HG03196 (cell line): ENCODE results near the gene ASZ1.
"Not testable (repeated sequence)": the region's sequence is repeated elsewhere in the genome, so short reads cannot be mapped to it uniquely, and the experiment has no call there.

Experiments used
- ATAC-seq: cut with Tn5 transposase; IDR thresholded peaks from one replicate; pipeline ENCODE4 v1.9.1; 2021; ENCODE audit not compliant: unreplicated experiment

Gene ASZ1, protein sequence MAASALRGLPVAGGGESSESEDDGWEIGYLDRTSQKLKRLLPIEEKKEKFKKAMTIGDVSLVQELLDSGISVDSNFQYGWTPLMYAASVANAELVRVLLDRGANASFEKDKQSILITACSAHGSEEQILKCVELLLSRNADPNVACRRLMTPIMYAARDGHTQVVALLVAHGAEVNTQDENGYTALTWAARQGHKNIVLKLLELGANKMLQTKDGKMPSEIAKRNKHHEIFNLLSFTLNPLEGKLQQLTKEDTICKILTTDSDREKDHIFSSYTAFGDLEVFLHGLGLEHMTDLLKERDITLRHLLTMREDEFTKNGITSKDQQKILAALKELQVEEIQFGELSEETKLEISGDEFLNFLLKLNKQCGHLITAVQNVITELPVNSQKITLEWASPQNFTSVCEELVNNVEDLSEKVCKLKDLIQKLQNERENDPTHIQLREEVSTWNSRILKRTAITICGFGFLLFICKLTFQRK

DNA sequence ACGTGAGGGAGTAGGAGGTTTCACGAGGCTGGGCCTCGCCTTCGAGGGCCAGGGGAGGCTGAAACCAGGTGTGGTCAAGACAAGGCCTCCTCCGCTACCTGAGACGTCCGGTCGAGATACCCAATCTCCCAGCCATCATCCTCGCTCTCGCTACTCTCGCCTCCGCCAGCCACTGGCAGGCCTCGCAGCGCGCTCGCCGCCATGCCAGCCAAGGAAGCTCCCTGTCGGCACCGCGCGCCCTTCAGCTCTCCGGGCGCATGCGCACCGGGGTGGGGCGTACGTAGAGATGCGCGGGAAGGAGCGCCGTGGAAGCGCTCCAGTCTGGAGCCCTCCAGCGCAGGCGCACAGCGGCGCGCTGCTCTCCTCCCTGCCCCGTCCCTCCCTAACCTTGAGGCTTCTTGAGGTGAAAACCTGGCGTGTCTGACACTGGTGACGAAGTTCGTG lies at the start of gene ASZ1:
TSS of gene ASZ1 (minus strand) at position 236 of the 444 bp plus-strand sequence. CDS start at position 203, 33 bp downstream.
- no peak for ATAC-seq

DNA sequence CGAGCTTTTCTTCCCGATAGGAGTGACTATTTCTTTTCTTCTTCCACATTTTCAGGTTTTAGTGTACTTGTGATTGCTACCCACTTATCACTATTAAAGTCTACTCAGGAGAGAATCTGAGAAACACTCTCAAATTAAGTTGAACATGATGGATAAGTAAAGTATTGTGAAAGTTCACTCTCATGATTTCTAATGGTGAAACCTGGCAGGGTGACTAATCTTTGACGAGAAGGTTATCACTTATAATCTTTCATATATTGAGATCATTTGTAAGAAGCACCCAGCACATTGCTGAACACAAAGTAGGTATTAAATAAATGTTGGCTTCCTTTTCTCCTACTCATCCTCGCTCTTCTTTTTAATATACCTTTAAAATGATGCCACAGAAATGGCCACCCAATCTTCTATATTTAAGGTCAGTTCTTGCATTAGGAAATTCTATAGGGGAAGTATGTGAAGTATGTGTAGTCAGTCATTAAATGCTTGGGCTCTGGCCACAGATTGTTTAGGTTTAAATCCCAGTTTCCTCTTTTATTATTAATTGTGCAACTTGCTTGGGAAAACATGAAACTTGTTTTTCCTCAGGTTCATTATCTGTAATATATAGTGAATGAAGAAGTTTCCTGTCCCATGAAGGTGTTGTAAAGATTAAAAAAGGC lies 49.4 kb upstream of the ASZ1 start:
- no peak for ATAC-seq

DNA sequence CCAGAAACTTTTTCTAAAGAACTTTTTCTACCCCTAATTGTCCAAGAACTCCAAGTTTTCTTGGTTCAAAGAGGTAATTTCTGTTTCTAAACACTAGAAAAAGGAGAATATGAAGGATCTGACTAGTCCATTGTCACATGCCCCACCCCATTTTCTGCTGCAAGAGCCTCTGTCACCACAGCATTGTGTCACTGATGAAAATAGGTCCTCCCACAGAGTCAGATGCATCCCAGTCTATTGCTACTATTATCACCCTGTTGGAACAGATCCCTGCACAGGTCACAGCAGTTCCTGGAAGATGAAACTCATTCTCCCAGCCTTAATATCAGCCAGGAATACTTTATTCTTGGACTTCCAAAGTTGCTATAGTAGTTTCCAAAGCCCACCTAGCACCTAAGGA lies 45.0 kb upstream of the ASZ1 start:
- no peak for ATAC-seq

DNA sequence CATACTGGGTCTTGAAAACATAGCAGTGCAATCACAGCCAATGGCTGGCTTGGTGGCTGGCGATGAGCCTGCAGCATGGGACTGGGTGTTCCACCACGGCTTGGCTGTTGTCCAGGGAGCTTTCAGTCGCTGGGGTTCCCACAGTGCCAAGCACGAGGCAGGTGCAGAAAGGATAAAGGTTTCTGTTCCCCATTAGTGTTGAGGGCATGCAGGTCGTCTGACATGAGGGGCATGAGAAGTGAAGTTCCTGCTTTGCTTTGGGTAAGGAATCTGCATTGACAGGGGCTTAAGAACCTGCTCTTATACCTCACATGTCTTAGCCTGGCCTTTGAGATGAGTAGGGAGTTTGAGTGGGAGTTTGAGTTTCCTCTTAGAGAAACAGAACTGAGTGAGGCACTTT lies 43.5 kb upstream of the ASZ1 start:
- no peak for ATAC-seq

DNA sequence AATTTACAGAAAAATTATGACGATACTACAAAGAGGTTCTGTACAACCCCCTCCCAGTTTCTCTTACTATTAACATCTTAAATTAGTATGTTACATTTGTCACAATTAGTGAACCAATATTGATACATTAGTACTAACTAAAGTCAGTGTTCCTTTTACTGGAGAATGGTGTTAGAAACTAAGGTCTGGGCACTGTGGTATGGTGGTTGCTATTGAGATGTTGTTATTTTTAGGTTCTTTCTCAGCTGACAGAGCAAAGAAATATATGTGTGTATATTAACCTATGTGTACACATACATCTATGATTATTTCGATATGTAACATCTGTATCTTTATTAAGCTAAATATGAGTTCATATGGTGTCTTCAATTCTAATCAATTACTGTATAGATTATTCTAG lies 40.9 kb upstream of the ASZ1 start:
- ATAC-seq: no peak

DNA sequence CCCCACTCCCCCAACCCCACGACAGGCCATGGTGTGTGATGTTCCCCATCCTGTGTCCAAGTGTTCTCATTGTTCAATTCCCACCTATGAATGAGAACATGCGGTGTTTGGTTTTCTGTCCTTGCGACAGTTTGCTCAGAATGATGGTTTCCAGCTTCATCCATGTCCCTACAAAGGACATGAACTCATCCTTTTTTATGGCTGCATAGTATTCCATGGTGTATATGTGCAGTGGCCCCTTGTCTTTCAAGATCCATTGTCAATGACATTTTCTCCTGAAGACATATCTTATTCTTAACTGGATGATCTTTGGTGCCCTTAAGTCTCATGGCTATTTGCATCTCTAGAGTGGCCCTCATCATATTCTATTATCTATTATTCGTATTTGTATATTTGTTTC lies 33.5 kb upstream of the ASZ1 start:
- ATAC-seq: not testable (repeated sequence)

DNA sequence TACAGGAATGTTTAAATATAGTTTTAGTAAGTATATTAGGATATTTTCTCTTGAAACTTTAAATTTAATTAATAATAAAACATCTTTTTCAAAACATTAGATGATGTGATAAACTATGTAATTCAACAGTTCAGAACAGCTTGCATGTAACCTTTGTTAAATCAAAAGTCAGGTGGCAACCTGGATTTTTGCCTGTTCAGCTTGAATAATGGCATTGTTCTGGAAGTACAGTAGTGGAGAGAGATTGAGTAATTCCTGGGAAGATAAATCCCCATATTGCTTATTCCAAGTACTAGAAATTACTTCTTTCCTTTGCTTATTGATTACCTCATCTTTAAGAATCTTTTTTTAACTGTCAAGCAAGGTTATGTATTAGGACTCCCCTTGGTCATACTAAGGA lies 32.4 kb upstream of the ASZ1 start:
- ATAC-seq: no peak

DNA sequence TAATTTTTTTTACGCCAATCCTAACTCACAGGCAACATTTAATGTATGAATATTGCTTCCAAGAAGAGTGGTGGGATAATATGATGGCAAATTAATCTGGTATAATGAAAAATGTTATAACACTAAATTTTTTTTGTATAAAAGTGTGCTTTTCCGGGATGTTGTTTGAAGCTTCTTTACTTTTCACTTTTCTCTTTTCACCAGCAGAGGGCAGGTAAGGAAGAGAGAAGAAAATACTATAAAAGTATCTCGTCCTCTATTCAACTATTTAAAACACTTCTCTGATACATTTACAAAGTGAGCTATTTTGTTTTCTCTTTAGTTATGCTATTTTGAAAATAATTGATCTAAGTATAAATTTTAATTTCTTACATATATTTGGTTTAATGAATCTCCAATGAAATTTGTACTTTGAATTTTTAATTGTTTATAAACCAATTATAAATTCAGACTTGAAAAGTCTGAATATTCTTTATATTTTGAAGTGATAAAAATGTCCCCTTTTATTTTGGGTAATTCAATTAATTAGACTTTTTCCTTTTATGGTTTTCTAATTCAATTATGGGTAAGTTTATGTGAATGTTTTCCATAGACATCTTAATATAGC lies 31.8 kb upstream of the ASZ1 start:
- ATAC-seq: peak; percentile 56

DNA sequence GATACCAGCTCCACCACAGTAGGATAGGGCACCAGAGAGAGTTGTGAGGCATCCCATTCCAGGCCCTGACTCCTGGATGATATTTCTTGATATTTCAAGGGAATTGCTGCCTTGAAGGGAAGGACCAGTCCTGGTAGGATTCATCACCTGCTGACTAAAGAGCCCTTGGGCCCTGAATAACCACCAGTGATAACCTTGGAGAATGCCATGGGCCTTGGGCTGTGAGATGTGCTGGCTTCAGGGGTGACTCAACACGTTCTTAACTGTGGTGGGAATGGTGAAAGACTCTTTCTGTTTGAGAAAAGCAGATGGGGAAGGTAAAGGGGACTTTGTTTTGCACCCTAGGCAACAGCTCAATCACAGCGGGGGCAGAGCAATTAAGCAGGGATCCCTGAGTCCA lies 21.4 kb upstream of the ASZ1 start:
- no peak for ATAC-seq

DNA sequence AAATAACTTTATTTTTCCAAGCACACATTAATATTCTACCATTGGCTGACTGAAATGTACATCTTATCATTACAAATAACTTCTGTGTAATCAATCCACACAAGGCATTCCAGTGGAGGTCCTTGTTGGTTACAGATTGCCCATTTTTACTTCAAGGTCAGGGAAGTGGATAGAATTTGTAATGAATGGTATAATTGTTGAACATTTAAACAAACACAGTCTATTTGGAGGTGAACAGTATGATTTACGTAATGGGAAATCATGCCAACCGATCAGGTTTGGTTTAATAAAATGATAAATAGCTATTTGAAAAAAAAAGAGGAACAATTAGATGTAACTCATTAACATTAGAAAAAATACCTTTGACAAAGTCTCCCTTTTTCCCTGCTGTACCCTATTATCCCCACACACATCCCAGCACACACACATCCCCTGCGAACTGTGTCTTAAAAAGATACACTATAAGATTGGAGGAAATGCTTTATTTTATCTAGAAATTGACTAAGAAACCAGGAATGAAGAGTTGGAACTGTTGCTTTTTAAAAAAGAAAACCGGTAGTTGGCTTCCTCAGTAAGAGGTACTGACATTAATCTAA lies 19.0 kb upstream of the ASZ1 start:
- ATAC-seq: no peak

DNA sequence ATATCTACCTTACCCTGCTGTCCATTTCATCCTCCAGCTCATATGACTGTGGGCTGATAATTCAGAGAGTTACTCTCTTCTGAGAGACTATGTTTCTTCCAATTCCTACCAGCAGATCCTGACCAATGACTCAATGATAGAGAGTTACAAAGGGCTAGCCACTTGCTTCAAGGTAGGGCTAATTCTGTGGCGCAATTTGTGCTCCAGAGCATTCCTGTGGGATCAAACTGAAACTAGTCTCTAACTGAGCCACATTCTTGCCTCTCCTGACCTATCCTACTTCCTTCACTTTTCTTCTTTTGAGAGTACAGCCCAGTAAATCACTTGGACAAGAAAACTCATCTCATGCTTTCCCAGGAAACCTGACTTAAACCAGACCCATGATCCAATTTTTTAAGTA lies 17.9 kb upstream of the ASZ1 start:
- no peak for ATAC-seq

DNA sequence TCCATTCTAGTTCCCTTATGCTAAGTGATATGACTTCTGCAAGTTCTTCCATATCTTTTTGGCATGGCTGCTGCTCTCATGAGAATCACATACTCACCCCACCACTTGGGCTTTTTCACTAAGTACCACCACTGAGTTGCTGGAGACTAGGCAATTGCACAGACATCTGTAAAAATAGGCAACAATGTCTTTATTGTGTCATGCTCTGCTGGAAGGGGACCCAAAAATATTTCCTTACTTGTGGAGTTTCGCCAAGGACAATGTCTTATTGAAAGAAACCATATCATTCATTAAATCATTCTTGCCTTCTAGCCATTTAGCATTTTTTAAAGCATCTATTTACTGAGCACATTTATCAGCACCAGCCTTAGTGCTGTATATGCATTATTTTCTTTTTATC lies 17.4 kb upstream of the ASZ1 start:
- no peak for ATAC-seq

DNA sequence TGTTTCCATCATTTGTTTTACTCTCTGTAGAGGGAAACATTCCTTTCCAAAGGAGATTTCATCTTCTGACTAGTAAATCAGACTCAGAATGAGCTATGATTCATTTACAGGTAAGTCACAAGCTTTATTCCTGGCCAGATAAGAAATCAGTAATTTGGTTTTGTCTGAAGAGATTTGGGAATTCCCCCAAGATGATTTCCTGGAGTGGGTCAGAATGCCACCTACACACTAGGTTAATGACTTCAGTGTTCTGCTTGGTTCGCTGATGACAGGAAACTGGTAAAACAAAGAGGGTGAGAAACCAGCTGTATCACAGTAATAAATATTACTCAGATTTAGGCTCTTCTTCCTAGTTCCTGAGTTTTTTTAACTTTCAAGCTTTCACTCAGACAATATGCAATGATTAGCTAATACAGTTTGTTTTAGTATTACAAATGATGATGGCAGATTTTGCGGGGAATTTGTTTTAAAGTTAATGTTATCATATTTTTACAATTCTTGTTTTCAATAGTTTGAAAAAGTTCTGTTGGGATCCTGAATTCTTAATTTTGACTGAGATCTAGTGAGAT lies 8.3 kb upstream of the ASZ1 start:
- peak; percentile 98 for ATAC-seq

DNA sequence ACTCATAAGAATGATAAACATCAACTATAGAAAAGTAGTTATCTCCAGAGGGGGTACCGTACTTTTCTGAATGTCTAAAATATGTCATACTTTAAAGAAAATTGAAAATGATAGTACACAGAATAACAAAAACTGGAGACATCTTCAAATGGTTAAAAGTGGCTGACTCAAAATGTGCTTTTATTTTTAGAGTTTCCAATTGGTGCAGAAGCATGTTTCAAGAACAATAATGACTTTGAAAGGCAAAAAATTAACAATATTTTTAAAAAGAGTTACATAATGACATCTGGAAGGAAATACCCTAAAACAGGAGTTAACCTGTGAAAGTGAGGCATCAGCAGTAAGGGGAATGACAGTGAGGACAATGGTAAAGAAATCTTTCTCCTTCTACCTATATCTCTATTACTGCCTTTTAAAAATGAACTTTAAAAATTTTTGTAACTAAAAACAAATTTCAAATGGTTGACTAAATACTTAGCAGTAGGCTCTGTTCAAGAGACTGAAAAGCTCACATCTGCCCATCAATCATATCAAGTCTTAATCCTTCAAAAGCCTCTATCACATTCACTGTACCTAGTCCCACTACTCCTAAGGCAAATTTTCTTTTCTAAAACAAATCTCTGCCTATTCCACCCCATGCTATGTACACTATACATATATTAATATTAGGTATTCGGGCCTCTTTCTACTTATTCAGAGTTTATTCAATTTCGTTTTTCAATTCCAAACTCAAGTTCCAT lies 3.0 kb downstream of the ASZ1 start:
- peak; percentile 64 for ATAC-seq

DNA sequence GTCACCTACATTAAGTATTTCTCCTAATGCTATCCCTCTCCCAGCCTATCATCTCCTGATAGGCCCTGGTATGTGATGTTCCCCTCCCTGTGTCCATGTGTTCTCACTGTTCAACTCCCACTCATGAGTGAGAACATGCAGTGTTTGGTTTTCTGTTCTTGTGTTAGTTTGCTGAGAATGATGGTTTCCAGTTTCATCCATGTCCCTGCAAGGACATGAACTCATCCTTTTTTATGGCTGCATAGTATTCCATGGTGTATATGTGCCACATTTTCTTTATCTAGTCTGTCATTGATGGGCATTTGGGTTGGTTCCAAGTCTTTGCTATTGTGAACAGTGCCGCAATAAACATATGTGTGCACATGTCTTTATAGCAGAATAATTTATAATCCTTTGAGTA lies 12.7 kb downstream of the ASZ1 start:
- not testable (repeated sequence) for ATAC-seq

DNA sequence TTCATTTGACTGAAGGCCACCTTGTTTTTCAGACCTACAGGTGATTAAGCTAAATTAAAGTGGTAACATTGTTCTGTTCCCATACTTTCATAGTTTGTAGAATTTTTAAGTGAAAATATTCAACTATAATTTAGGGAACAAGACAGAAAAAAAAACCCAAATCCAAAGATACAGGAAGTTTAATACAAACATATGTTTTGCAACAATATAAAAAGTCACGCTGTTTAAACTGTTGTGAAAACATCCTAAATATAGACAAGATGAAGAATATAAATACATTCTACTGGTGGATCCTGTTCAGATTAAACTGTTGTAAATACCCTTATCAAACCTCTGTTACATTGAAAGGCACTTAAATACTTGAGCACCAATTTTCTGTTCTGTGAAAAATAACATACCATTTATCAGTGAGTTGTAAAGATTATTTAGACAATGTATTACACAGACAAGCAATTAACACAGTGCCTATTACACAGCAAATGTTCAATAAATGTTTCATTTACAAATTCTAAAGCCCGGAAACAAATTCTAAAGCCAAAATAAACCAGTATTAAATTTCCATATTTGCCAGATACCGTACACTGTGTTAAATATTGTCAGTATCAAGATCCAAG lies 14.2 kb downstream of the ASZ1 start:
- ATAC-seq: no peak

DNA sequence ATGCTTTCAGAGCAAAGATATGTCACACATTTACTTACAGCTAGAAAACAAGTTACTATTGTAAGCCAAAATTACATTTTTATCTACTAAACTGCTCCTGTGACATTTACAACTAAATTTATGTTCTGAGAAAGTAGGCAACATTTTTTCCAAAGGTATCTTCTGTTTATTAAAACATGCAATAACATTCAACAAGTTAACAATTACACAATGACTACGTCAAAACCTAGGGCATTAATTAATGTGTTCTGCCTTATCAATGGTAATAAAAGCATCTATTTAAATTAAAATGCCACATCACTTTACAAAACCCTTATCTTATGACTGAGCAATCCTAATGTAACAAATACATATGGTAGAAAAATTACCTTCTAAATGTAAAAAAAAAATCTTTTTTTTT lies 14.9 kb downstream of the ASZ1 start:
- no peak for ATAC-seq

DNA sequence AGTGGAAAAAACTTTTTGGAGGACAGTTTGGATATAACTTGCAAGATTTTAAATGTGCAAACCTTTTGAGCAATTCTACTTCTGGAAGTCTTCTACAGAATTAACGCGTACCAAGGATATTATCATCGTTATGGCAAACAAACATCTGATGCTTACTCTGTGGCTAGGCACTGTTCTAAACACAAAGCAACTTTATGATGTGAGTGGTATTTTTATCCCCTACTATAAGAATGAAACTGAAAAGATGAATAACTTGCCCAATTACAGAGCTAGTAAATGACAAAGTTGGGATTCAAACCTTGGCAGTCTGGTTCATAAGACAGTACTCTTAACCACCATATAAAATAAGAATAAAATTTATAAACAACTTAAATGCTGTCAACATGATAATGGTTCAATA lies 15.8 kb downstream of the ASZ1 start:
- ATAC-seq: no peak

DNA sequence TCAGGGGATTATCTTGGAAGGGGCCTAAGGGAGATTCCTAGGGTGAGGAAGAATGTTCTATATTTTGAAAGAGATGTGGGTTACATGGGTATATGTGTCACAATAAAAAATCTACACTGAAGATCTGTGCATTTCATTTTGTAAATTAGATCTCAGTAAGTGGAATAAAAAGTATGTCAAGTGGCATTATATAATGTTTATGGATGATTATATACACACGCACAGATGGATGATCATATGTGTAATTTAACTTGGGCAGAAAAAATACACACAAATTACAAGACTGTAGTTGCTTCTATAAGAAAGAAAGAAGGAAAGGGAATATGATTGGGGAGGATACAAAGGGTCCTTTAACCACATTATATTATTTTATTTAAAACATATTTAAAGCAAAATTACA lies 18.5 kb downstream of the ASZ1 start:
- no peak for ATAC-seq

DNA sequence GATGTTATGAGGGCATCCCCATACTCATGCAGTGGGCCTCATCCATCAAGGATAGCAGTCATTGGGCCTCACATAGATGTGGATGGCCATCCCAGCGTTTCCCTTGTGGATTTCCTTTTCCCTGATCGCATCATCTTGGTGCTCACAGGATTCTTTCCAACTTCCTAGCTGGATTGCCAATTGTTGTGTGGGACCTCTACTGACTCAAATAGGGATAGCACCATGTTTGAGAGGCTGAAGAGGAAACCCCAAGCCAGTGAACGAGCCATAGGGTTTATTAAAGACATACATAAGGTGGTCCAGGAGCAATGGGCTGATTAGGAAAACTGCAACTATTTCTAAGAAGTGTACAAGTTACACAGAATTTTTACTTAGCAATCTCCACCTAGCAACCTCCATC lies 21.8 kb downstream of the ASZ1 start:
- ATAC-seq: no peak
